Right ventricle myocardium superior (tissue), 1 donor: ENCODE data around the gene TRDMT1. TPM values are rescaled to one million over a fixed set of nuclear protein-coding genes. Genes with fewer than 3 reads are reported as not detected.
A peak's percentile ranks its signal among the peaks of the same experiment; 100 is the strongest.

ENCODE experiments used
- ATAC-seq: fragments of 200-7000 bp; cut with Tn5 transposase; one replicate; pipeline ENCODE4 v1.9.1; 2020; ENCODE audit warnings: mild to moderate bottlenecking; ENCODE audit not compliant: poor library complexity
- DNase-seq: peaks from one replicate; pipeline ENCODE4 v3.0.0-alpha.2; 2020
- intact Hi-C: fragments of 100-400 bp; cut with DNase I; formaldehyde crosslinking; loops from one replicate; pipeline ENCODE4 v1.11.2; 2022
- long read RNA-seq: library from polyadenylated mRNA; unstranded; transcript quantifications from one replicate; pipeline ENCODE4 v2.0.0, GENCODE V29; 2021
- total RNA-seq: library from RNA; stranded (reverse); fragmentation: NEBNext Ultra II Directional; extraction: Animal tissue kit (Norgen Biotek cat#: 25700); gene quantifications from one replicate; pipeline ENCODE4 v1.2.1, GENCODE V29; 2021
- donor health status: DM: no; HTN: yes; CAD: no; lungs with severe emphysema.

TRDMT1 gene, protein sequence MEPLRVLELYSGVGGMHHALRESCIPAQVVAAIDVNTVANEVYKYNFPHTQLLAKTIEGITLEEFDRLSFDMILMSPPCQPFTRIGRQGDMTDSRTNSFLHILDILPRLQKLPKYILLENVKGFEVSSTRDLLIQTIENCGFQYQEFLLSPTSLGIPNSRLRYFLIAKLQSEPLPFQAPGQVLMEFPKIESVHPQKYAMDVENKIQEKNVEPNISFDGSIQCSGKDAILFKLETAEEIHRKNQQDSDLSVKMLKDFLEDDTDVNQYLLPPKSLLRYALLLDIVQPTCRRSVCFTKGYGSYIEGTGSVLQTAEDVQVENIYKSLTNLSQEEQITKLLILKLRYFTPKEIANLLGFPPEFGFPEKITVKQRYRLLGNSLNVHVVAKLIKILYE
- total RNA-seq: 4.5 TPM
- long read RNA-seq, partial matches to known transcripts: 0 of 8 reads
- long read RNA-seq, other reads (novel, unspliced or antisense): 5 of 8 reads

DNA sequence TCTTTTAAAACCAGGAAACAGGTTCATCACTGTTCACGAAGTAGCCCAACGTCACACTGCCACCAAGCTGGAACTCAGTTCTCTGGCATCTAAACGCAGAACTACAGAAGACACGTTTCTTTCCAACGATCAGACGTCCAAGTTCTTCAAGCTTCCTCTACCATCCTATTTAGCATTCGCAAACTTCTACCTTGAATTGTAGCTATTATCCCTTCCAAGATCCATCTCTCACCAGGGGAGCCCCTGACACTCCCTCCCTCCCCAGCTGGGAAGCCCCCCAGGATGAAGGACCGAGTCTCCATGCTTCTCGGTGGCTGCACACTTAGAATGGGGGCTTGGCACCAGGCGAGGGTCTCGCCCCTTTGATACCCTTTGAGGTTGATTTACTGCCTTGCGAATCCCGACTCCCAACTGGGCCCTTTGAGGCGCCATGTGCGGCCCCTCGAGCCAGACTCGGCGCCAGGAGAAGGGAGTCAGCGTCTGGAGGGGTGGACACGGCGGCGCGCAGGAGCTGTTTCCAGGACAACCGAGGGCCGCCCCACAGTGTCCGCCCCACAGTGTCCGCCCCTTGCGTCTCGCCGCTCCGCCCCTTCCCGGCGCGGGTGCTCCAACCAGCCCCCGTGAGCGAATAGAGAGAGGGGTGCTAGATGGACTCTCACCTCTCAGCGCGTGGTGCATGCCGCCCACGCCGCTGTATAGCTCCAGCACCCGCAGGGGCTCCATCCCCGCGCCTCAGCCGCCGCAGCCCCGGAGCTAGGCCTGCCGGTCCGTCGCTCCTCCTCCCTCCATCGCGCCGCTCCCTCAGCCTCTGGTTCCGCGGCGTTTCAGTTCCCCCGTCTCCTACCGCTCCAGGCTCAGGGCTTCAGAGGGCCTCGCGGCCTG is at the start of gene TRDMT1:
Gene TRDMT1 (minus strand): TSS at position 761 of the 882 bp plus-strand sequence. CDS start 38 bp downstream, at position 723.
- intact Hi-C loops: no loop called here
- ATAC-seq (peak; percentile 100), DNase-seq (peak; percentile 92)

DNA sequence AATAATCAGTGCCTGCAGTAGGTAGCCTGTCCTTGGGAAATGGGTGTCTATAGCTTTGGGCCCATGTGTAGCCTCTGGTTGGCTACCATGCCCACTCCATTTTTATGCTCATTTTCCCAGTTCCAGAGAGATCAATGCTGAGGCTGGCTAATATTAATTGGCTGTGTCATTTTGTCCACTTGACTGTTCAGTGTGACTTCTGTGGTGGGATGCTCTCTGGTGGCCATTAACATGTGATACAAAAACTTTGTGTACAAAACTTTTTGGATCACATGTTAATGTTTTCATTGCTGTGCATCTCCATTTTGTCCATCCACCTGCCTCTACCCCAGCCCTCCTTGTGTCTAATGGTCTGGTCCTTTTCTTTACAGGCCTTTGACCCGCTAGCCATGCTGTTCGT is 49.3 kb upstream of the TRDMT1 start:
- DNase-seq (no peak), ATAC-seq (no peak)
- intact Hi-C loops: no loop called here

DNA sequence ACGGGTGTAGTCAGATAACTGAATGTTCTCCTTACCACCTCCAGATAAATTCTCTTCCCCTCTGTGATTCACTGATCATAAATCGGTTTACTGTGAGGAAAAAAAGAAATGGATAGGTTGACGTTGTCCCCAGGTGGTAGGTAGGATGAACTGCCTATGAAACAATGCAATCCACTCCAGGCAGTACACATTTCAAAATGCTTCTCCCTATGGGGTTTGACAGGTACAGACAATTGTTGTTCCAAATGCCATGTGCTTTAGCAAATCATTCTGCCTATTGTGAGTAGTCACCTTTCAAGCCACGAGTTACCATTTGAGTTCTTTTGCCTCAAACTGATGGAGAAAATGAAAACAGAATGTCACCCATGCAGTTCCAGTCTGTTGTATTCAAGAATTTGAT is 48.3 kb upstream of the TRDMT1 start:
- intact Hi-C loops: no loop called here
- DNase-seq: no peak
- ATAC-seq: no peak

DNA sequence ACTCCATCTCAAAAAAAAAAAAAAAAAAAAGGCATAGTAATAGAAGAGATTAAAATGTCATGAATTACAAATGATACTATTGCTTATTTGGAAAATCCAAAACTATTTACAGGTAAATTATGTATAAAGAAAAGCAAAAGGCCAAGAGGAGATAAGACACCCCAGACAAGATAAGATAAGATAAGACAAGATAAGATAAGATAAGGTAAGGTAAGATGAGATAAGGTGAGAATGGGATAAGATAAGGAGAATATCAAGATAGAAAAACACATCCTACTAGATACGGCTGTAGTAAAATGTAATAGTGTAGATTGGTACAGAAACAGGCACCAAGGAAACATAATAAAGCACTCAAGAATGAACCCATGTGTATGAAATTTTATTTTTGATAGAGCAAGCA is 47.5 kb upstream of the TRDMT1 start:
- ATAC-seq (no peak), DNase-seq (no peak)
- intact Hi-C loops: no loop called here

DNA sequence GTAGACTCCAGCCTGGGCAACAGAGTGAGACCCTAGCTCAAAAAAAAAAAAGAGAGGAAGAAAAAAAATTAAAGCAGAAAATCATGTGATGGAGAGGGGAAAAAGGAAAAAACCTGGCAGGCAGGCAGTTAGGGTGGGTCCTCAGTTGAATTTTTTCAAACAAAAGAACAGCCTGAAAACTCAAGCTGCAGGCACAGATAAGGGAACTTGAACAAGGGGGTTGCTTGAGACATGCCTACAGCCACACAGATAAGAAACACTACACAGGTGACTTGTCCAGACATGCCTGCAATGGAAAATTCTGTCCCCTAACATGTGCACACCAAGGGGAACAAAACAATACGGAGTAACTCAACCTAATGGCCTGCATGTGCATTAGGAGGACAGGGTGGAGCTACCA is 45.7 kb upstream of the TRDMT1 start:
- no peak for ATAC-seq
- intact Hi-C loops: no loop called here
- DNase-seq: no peak

DNA sequence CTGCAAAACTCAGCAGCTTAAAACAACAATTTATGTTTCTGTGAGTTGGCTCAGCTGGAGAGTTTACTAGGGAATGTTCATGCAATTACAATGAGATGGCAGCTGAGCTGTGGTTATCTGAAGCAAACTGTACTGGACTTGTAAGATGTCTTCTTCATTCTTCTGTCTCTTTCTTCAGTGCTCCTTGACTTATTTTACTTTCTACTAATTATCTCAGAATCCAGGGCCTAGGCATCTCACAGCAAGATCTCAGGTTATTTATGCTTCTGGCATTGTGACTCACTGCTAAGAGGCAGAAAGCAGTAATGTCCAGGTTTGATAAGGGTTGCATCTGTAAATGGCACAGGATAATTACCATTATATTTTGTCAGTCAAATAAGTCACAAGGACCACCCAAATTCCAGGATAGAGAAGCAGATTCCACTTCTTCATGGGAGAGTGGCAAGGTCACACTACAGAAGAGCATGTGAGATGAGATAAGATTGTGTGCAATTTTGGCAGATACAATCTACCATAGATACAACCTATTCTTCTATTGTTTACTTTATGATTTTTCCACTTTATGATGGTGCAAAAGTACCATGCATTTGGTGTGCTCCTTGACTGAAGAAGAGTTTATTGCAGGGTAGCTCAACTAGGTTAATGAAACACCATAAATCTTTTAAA is 43.4 kb upstream of the TRDMT1 start:
- DNase-seq (no peak), ATAC-seq (no peak)
- intact Hi-C loops: no loop called here

DNA sequence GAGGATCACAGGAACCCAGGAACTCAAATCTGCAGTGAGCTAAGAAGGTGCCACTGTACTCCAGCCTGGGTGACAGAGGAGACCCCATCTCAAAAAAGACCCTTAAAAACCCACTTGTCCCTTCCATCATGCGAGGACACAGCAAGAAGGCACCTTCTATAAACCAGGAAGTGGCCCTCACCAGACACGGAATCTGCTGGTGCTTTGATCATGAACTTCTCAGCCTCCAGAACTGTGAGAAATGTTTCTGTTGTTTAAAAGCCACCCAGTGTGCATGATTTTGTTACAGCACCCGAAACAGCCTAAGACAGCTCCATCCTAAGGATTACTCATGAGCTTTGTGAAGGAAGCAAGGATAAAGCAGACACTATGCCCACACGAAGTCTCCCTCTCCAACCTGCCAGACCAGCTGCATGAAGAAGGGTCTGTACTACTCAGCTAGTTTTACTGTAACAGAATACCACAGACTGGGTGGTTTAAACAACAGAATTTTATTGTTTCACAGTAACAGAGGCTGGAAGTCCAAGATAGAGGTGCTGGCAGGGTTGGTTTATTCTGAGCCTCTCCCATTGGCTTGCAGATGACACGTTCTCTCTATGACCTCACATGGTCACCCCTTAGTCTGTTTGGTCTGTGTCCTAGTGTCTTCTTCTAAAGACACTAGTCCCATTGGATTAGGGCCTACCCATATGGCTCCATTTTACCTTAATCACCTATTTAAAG is 40.3 kb upstream of the TRDMT1 start:
- no peak for ATAC-seq
- DNase-seq: no peak
- intact Hi-C loops: no loop called here

DNA sequence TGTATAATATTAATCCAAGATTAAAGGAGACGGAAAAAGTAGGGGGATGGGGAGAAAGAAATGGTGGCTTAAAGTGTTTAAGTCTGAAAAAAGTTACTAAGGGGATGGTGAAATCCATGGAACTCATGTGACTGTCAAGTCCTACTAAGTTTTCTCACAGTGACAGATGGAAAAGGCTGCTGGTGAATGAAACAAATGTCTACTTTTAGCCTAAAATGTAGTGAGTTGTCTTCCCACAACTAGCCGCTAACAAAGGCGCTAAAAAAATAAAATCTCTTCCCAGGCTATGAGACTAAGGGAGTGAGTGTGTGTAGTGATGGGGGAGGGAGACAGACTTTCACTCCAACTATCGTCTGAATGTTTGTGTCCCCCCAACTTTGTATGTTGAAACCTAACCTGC is 39.1 kb upstream of the TRDMT1 start:
- DNase-seq: no peak
- intact Hi-C loops: no loop called here
- no peak for ATAC-seq

DNA sequence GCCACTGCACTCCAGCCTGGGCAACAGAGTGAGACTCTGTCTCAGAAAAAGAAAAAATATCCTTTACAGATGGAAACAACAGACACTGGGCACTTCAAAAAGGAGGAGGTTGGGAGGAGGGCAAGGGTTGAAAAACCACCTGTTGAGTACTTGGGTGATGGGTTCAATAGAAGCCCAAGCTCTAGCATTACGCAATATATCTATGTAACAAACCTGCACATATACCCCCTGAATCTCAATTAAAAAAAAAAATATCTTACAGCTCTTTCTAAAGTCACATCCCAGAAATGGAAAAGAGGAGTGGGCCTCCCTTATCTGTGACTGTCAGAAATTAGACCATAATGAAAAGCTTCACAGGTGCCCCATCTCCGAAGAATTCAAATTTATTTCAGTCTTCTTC is 38.6 kb upstream of the TRDMT1 start:
- ATAC-seq (no peak), DNase-seq (no peak)
- intact Hi-C loops: no loop called here

DNA sequence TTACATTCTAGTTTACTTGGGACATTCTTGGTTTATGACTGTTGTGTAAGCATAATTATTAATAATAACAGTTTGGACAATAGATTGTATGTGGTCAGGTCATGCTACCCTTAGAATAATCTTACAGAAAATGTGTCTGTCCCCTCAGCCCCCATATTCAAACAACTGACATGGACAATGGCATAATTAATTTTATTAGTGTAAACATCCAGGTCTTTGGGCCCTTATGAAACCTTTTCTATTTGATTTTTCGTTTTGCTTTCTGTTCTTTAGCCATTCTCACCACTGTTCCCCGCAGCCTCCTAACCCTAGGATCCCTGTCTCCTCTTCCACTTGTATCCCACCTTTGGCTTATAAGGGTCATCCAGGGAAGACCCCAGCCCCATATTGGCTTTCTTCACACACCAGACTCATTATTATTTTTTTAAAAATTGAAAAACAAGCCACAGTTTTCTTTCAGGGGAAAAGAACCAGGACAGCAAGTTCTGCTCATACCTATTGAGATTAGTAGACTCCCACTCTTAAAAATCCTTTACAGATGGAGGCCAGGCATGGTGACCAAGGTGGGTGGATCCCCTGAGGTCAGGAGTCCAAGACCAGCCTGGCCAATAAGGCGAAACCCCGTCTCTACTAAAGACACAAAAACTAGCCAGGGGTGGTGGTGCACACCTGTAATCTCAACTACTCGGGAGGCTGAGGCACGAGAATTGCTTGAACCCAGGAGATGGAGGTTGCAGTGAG is 38.0 kb upstream of the TRDMT1 start:
- intact Hi-C loops: no loop called here
- ATAC-seq (no peak), DNase-seq (no peak)

DNA sequence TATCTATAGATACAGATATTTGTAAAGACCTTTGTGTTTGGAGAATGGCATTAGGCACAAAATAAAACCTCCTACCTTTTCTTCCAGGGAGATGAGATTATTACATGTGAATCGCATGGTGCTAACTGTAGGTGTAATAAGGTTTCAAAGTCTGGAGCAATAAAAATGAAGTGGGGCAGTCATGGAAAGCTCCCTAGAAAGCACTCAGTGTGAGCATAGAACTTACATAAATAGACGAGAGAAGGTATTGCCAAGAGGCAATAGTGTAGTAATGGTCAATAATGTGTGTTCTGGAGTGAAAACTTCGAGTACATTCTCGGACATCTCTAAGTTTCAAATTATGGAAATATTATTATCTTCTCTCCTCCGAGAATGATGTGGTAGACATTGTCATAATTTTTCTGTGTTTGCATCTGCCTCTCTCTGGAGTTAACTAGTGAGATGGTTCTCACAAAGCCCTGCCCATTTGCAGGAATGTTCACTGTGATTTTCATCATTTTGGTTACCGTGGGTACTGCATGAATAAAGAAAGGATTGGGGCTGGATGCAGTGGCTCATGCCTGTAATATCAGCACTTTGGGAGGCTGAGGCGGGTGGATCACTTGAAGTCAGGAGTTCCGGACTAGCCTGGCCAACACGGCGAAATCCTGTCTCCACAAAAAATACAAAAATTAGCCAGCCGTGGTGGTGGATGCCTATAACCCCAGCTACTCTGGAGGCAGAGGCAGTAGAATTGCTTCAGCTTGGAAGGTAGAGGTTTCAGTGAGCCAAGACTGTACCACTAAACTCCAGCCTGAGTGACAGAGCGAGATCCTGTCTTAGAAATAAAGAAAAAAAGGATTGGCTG is 37.2 kb upstream of the TRDMT1 start:
- peak; percentile 40 for ATAC-seq
- intact Hi-C loops: no loop called here
- no peak for DNase-seq

DNA sequence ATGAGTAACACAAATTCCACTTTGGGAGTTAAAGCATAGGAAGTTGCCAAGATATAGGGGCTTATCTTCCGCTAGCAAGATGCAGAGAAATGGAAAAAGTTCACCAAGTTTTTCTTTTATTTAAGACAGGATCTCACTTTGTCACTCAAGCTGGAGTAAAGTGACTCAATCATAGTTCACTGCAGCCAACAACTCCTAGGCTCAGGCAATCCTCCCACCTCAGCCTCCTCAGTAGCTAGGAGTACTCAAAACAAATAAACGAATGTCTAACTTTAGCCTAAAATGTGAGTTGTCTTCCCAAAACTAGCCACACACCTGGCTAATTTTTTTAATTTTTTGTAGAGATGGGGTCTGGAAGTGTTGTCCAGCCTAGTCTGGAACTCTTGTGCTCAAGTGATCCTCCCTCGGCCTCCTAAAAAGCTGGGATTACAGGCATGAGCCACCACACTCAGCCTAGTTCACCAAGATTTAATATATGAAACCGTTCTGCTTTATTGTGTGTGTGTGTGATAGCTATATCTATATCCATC is 36.5 kb upstream of the TRDMT1 start:
- intact Hi-C loops: no loop called here
- peak; percentile 13 for ATAC-seq
- no peak for DNase-seq

DNA sequence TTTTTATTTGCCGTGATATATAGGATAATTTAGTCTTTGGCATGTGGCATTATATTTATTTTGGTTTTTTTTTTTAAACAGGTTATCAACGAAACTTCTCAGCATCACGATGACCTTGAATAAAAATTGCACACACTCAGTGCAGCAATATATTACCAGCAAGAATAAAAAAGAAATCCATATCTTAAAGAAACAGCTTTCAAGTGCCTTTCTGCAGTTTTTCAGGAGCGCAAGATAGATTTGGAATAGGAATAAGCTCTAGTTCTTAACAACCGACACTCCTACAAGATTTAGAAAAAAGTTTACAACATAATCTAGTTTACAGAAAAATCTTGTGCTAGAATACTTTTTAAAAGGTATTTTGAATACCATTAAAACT is 35.7 kb upstream of the TRDMT1 start:
- ATAC-seq (no peak), DNase-seq (no peak)
- intact Hi-C loops: no loop called here

DNA sequence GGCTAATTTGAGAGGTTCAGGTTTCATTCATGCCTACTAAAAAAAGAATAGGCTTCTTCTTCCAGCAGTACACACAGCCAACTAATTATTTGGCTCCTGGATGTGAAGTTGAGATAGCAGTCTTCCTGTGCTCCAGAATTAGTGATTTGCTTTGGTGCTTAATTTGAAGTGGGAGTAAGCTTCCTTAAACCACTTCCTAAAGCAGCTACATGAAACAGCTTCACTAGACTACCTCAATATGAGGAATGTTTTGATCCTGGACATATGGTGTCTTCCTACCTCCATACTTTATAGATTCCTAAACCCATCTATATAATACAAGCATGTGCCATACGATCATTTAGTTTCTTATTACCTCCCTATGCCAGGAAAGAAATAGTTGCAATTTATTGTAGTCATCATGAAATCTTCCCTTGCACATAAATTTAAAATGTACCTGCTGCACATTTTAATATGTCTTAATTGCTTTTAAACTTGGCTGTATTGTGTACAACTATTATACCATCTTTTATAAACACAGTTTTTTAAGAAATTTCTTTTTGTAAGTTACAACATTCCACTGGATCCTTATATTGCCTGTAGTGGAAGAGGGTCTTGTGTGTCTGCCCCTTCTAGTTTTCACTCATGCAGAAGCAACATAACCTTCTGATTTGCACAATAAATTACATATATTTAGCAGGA is 35.1 kb upstream of the TRDMT1 start:
- intact Hi-C loops: no loop called here
- no peak for ATAC-seq
- DNase-seq: no peak

DNA sequence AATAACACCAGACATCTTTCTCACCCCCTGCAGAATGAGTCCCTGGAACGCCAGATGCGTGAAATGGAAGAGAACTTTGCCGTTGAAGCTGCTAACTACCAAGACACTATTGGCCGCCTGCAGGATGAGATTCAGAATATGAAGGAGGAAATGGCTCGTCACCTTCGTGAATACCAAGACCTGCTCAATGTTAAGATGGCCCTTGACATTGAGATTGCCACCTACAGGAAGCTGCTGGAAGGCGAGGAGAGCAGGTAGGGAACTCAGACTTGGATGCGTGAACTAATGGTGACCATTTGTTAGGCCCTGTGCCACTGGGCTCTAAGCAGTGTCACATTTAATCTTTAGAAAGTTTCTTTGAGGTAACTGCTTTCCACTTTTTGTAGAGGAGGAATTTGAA is 33.7 kb upstream of the TRDMT1 start:
- DNase-seq: no peak
- no peak for ATAC-seq
- intact Hi-C loops: no loop called here

DNA sequence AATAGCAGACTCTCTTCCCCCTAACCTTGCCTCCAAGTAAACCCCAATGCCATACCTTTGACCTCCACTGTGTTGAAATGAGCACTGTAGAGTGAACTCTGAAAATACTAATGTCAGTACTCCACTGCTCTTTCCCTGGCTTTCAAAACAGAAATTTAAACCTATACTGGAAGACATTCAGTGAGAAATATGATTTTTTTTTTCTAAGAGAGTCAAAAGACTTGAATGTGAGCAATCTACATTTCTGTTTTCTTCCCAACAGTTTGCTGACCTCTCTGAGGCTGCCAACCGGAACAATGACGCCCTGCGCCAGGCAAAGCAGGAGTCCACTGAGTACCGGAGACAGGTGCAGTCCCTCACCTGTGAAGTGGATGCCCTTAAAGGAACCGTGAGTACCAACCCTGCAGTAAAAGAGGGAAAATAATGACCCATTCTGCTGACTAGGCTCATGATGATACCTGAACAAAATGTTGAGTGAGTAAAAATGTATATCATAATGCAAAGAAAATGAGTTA is 33.0 kb upstream of the TRDMT1 start:
- DNase-seq (no peak), ATAC-seq (no peak)
- intact Hi-C loops: no loop called here
